SK-MEL-5 (cell line): ENCODE measurements around the gene PIP4K2A. TPM values are rescaled to one million over a fixed set of nuclear protein-coding genes. Genes with fewer than 3 reads are reported as not detected.
A peak's percentile ranks its signal among the peaks of the same experiment; 100 is the strongest.

Experiments used
- DNase-seq: peaks from one replicate; pipeline ENCODE4 v3.0.0-alpha.2; 2016; ENCODE audit warnings: low read depth, low spot score
- in situ Hi-C: cut with HindIII; loops from 2 replicates; pipeline ENCODE4 v1.10.0; 2016; ENCODE audit warnings: low sequenced_read_pairs, high pct_unique_total_duplicates, low pct_unique_long_range_greater_than_20kb
- total RNA-seq: library from RNA; depleted of rRNA; stranded (reverse); fragments of >200 nt; shearing (Covaris generic); gene quantifications from 2 replicates; pipeline ENCODE4 v1.2.3, GENCODE V29; 2014

PIP4K2A gene
- total RNA-seq, 1 experiment from 2014 or later: 109 TPM

DNA sequence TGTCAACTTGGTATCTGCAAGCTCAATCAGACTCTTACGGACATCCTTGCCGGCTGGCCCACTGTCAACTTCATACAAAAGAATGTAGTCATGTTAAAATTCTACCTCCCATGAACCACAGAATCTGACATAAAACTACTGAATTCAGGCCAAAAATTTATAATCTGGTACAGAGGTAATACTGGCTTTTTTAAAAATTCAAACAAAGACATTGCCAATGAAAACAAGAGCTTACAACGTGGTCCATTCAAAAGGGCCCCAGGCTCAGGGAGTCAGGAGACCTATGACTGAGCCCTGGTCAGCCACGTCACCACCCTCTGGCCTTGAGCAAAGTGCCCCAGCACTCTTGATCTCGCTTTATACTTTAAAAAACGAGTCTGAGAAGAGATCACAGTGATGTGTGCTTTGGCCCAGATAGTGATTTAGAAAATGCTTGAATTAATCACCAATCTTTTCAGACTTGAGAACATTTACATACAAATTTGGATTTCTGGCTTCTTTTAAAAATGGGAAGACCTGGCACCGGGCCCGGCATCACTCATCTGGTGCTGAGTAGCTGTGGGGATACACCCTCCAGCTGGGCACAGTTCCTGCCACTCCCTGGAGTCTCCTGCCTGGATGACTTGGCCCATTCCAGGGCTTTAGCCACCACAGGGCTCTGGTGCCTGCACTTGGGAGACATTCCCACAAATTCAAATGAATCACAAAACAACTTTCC, 94.1 kb downstream of the PIP4K2A start:
- in situ Hi-C loops: no loop called here
- peak; percentile 96 for DNase-seq

DNA sequence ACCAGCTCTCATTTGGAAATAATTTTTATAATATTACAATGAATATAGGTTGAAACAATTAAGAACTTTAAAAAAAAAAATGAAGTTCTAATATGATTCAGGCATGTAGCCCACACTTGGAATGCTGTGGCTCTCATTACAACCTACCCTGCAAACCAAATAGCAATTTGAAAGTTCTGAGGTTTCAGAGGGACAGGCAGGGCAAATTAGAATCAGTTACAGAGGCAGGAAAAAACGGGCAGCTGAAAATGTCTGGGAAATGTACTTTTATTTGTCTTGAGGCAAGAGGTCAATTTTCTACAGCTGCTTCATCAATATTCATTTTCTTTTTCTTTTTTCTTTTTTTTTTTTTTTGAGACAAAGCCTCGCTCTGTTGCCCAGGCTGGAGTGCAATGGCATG, 95.3 kb downstream of the PIP4K2A start:
- in situ Hi-C loops: no loop called here
- DNase-seq: no peak

DNA sequence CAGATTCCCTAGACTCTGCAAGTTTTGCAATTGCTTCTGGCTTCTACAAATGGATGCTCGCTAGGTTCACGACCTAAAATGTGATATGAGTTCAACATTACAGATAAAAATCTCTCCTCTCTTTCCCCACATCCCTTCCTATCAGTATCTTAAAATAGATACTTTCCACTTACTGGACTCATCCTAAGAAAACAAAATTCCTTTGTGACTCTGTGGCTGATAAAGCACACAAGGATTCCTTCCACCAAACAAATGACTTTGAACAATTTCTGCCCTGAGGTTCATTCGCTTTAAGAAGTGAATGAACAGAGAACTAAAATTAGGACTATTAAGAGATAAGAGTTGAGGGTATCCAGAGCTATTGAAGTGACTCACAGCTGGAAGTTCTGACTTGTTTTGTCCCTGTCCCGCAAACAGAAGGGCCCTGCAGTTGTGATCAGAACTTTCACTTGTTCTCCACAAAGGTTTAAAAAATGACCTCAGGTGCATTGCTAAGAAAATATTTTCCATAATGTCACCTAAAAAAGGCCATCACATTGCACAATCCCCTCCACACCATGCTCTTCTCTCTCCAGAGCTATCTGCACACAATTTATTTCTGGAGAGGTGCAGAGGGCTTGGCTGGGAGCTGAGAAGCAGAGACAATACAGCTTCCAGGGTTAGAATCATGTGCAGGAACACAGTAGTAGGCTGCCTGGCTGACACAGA, 96.1 kb downstream of the PIP4K2A start:
- in situ Hi-C loops: no loop called here
- DNase-seq: peak; percentile 76

DNA sequence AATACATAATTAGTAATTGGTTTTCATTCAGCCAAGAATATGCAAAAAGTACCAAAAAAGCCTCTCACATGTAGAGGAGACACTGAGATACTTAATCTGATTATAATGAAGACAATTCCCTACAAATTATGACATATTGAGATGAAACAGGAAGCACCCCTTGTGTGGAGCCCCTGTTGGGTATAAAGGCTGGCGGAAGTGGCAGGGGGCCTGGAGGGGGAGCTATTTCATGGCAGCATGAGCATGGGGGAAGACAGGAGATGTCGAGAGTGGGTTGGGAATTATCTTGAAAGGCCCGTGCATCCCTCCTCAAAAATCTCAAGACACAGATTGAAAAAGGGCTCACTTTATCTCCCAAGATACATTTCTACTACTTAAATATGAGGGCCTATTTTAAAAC, 96.9 kb downstream of the PIP4K2A start:
- in situ Hi-C loops: no loop called here

DNA sequence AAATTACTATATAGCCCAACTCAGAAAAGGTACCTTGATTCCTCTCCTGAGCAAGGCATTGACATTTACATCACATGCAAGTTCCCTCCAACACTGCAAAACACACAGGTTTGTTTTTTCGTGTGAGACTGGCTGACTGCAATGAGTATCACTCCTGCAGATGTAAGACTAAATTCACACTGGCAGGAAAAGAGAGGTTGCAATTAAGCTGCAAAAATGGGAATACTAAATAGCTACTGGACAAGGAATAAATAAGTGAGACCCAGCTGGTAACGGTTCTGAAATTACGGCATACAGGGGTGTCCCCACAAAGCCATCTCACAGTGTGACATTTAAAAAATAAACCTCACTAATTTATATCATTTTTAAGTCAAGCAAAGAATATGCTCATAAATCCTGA, 97.3 kb downstream of the PIP4K2A start:
- in situ Hi-C loops: no loop called here
- DNase-seq: no peak

More for the DNA sequence above, 96.9 kb downstream of the PIP4K2A start:
- DNase-seq: peak; percentile 47

DNA sequence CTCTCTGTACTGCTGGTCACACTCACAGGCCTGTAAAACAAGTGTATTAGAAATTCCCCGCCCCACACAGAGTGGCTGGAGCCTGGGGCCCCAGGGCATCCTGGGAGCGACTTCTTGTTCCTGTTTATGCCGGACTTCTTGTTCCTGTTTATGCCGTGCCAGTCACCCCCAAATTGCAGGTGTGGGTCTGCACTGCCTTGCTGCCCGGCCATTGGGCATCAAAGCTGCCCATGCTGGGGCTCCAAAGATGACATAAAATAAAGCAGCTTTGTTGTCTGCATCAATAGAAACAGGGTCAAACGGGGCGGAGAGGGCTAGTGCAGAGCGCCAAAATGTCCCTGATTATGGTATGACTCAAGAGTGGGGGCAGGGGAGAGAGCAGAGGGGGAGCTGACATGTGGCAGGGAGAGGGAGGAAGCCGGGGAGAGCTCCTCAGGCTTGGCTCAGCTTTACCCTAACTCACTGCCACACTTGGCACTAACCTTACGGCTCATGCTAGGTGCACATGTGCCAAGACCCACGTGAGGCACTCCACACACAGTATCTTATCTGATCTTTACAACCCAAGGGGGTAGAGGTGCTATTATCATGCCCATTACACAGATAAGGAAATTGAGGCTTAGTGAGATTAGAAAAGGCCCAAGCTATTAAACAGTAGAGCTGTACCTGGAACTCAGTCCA, 98.4 kb downstream of the PIP4K2A start:
- DNase-seq: peak; percentile 47
- in situ Hi-C loops: no loop called here

DNA sequence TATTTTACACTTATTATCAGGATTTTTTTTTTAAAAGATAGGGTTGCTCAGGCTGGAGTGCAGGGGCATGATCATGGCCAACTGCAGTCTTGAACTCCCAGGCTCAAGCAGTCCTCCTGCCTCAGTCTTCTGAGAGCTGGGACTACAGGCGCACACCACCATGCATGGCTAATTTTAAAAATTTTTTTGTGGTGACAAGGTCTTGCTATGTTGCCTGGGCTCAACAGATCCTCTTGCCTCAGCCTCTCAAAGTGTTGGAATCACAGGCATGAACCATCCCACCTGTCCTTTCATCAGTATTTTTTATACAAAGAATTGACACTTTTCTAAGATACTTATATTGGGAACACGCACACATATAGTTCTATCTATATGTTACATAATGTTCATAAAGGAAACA, 99.3 kb downstream of the PIP4K2A start:
- in situ Hi-C loops: no loop called here
- DNase-seq: no peak

DNA sequence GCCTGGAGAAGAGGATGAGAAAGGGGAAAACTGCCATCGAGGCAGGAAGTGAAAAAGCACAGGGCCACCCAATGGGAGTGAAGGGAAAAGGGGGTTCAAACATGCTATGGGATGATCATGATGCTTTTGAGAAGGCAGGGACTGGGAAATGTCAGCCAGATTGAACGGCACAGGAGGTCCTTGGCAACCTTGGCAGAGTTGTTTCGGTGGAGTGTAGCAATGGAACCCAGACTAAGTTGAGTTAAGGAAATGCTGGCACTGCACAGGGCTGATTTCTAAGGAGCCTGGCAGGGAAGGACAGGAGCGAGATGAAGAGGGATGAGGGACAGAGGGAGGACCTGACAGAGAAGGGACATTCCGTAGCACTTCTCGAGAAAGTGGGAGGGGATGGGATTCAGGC, 101.4 kb downstream of the PIP4K2A start:
- in situ Hi-C loops: no loop called here
- DNase-seq: no peak

DNA sequence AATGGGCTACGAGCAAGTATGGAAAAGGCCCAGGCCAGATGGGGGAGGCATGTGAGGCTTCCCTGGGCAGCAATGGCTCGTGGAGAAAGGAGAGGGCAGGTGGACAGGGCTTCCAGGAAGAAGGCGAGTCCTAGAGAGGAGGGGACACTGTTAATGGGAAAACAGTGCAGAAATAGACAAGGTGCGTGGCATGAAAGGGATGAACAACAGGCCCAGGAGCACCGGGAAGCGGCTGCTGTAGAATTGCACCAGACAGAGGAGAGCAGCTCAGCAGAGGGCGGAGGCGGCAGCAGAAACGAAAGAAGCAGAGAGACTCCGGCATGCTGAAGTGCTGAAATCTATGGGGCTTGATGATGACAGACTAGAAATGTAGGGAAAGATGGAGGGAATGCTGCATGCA, 102.1 kb downstream of the PIP4K2A start:
- no peak for DNase-seq
- in situ Hi-C loops: no loop called here

DNA sequence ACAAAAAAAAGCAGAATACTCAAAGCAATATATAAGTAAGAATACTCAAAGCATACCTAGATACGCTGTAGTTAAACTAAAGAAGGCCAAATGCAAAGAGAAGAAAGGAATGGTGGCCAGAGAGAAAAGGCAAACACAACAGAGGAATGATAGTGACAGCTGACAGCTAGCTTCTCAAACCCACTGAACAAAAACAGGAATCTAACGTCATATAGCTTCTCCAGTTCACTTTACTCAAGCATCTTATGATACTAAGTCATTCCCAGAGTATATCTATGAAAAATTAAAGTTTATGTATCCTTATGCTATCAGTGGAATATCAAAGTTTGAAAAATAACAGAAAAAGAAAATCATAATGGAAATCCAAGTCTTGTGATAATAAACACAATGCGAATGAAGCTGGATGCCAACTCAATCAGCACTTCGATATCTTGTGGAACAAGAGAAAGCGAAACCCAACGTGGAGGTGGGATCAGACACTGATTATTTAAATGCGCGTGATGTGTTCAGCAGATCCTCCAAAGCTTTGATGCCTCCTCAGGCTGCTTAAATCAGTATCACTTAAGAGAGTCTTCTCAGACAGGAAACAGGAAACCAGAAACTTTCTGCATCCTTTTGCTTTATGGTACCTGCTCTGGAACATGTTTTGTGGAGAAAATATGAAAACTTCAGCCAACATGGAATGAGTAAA, 102.8 kb downstream of the PIP4K2A start:
- in situ Hi-C loops: no loop called here
- DNase-seq: no peak

DNA sequence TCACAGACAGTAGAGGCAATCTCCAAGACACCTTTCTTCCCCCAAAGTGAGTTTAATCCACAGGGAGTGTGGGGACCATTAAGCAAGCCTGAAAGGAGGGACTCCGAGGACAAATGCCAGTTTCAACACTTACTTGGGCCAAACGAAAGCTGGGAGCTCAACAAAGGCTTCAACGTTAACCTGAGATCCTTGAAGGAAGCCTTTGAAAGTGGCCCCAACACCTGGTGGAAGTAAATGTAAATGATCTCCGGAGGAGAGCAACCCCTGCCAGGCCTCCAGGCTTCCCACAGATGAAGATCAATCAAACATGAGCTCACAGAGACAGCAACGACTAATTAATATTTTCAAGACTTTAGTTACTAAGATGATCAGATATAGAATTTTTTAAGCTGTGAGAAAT, 103.8 kb downstream of the PIP4K2A start:
- DNase-seq: no peak
- in situ Hi-C loops: no loop called here

DNA sequence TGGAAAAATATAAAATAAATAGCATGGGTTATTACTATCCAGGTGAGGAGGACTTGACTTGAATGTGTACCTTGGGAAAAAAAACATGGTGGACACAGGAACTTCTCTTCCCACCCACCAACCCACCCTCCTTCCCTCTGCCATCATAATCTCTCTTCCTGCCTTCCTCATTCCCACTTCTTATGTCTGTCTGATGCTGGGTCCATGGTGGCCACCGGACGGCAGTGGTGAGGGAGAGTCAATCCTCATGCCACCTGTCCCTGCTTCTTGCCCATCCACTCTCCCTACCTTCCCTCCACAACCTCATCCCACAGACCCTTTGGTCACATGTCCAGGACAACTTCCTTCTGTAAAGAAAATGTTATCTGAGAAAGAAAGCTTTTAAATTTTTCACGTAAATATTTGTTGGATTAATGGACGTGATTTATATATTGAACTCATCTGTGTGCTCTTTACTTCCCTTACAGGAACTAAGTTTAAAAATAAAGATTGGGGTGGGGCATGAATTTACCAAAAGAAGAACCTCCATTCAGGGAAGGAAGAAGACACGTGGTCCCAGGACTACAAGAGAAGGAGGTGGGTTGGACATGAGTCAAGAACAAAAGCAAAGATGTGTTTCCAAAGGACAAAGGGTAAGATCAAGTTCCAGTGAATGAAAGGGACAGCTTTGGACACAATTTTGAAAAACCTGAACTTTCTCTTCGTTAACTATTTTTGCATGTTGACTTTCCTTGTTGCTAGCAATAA, 104.5 kb downstream of the PIP4K2A start:
- in situ Hi-C loops: no loop called here
- DNase-seq: no peak

DNA sequence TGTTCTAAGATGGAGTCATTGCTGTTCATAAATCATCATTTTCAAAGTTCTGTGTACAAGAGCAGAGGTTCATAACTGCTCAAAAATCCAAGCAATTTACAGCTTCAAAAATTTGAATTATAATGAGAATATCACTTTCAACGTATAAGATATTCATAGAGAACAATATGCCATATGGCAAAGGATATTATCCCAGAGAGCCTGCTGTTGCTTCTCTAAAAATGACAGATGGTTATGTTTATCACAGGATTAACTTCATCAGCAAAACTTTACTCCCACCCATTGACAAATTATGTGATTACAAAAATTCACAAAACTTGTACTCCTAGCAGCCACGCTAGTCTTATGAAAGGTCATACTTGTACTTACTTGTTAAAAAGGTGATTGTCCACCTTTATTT, 105.1 kb downstream of the PIP4K2A start:
- DNase-seq: no peak
- in situ Hi-C loops: no loop called here

DNA sequence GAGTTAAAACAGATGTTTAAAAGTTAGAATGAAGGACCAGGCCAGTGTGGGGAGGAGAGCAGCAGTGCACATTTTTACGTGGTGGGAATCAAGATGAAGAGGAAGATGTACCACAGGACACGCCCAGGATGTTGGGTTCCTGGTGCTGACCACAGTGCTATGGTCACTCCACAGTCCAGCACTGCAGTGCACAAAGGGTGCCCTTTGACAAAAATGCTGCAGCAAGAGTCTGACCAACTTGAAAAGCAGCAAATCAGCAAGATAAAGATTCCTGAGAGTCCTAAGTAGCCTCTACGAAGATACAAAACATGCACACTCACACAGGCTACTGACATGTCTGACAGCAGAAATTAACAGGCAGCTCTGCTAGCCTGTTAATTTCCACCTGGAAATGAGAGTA, 107.1 kb downstream of the PIP4K2A start:
- no peak for DNase-seq
- in situ Hi-C loops: no loop called here

DNA sequence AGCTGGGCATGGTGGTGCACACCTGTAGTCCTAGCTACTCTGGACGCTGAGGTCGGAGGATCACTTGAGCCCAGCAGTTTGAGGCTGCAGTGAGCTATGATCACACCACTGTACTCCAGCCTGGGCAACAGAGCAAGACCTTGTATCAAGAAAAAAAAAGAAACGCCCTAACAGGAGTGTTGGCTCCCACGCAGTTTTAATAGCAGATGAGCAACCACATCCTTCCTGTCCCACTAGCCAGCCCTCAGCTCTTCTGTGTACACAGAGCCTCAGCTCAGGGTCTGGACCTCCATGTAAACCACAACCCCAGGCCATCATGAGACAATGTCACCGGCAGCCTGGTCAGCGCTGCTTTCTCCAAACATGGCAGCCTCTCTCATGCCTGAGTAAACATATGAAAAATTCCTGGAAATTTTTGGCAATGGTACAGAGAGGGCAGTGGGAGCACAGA, 108.2 kb downstream of the PIP4K2A start:
- in situ Hi-C loops: no loop called here
- DNase-seq: peak; percentile 84

DNA sequence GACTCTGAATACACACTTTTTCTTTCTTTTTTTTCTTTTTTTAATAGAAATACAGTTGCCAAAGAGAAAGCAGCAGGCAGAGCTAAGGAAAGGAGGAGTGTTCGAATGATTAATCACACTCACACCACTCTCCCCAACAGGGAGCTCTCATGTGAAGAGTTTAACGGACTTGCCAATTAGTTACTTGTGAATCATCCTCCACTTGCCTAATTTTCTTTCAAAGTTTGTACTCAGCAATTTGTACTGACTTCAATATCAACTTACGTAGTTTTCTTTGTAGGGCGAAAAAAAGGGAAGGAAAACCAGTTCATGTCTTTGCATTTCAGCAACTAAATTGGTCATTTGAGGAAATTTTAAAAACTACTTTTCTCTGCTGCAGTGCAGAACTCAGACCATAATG, 109.2 kb downstream of the PIP4K2A start:
- DNase-seq: no peak
- in situ Hi-C loops: no loop called here

DNA sequence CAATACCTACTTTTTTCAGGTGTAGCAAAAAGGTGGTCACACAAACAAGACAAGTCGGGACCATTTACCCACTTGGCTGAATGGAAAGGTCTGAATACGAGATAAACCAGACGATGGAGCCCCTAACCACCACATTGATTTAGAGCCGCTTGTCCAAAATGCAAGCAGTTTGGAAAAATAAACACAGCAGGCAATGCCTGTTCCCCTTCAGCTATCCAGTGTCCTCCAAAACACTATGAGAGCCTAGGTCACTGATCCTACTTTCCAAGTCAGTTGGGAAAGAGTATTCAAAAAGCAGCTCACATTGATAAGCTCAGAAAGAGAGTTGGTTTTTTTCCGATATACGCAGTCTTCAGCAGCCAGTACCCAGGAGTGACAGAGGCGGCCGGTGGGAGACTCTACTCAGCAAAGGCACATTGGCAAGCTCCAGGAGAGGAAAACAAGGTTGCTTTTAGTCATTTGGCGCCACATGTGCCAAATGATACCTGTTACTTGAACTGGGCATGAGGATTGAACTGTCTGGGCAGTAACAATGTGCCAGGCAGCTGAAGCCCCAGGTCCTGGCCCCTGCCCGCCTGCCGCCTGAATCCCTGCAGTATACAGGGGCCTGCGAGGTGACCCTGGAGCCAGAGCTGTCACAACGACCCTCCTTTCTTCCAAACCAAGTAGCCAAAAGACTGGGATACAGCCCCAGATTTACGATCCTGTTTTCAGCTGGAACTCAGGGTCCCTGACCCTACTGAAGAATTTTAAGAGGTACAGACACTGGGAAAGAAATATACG, 109.8 kb downstream of the PIP4K2A start:
- in situ Hi-C loops: no loop called here

More for the DNA sequence above, 109.8 kb downstream of the PIP4K2A start:
- DNase-seq: no peak
